HG02938 (cell line): ENCODE results near the gene SNX32.
A peak's percentile ranks its signal among the peaks of the same experiment; 100 is the strongest.

ENCODE experiments used
- ATAC-seq: cut with Tn5 transposase; IDR thresholded peaks from one replicate; pipeline ENCODE4 v1.9.1; 2021; ENCODE audit warnings: mild to moderate bottlenecking, moderate library complexity; ENCODE audit not compliant: unreplicated experiment

Gene SNX32

GRCh38 chr11:65865550-65866172 lies 31.9 kb downstream of the SNX32 start:
- no peak for ATAC-seq

GRCh38 chr11:65866509-65867283 lies 32.9 kb downstream of the SNX32 start:
- no peak for ATAC-seq

DNA sequence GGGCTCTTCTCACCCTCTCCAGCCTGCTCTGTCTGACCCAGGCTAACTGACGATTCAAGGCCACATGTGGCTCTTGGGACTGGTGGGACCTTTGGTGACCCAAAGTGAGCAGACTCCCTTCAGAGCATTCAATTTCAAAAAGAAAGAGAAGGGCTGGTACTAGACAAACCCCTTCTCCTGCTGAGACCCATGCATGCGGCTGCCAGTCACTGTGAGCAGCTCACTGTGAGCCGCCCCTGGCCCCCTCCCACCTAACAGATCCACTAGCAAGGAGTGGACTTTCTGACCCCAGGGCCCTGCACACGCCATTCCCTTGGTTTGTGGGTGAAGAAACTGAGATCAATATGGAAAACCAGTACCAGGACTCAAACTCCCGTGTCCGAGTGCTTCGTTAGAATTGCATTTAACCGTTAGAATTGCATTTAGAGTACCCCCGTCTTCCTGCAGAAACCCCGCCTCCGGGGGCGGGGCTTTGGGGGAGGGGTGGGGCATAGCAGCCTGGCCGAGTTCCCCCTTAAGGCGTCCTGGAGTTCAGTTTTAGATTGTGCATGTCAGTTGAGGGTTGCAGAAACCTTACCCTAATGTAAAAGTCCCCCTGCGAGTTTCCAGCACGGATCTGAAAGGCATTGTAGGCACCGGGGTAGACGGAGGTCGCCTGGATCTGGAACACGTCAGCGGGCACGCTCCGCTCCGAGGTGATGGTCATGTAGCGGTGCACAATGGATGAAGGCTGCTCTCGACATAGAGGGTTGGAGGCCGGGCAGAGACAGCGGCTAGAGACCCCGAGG lies 33.7 kb downstream of the SNX32 start:
- no peak for ATAC-seq

DNA sequence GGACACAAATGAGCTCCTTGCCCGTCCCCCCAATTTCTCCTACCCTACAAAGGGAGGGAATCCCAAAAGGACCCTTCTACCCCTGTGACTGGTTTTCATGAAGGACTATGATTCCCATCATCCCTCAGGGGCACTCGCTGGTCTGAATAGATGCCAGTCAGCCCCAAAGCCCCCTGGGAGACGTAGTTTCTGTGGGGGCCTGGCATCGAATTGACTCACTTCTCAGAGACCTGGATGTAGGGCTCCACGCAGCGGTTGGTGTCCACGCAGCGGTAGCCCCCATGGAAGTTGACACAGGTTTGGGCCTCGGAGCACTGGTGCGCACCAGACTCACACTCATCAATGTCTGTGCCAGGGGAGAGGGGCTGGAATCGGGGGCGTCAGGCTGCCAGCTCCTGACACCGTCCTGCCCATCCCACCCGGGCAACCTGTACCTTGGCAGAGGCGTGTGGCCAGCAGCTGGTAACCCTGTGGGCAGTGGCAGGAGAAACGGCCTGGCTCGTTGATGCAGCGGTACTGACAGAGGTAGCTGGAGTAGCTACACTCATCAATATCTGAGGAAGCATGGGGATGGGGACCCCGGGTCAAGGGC lies 34.4 kb downstream of the SNX32 start:
- ATAC-seq: no peak

DNA sequence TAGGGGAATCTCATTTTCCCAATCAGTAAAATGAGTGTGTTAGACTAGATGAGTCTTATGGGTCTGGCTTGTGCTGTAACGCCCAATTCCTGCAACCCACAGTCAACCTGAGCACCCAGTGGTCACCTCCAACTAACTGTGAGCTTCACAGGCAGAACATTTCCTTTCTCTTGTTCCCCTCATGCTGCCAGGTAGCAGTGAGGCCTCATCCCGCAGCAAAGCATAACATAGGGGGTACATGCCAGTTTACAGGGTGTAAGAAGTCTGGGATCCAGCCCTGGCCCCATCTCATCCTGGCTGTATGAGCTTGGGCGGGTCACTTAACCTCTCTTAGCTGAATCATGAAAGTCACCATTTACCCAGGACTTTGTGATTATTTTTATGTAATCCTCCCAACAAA lies 35.1 kb downstream of the SNX32 start:
- no peak for ATAC-seq

GRCh38 chr11:65869643-65870306 lies 36.0 kb downstream of the SNX32 start:
- ATAC-seq: no peak

- no peak for ATAC-seq
Measured at GRCh38 chr11:65870307-65870658, 36.5 kb downstream of the SNX32 start.

GRCh38 chr11:65870706-65871681 lies 37.2 kb downstream of the SNX32 start:
- ATAC-seq: no peak

DNA sequence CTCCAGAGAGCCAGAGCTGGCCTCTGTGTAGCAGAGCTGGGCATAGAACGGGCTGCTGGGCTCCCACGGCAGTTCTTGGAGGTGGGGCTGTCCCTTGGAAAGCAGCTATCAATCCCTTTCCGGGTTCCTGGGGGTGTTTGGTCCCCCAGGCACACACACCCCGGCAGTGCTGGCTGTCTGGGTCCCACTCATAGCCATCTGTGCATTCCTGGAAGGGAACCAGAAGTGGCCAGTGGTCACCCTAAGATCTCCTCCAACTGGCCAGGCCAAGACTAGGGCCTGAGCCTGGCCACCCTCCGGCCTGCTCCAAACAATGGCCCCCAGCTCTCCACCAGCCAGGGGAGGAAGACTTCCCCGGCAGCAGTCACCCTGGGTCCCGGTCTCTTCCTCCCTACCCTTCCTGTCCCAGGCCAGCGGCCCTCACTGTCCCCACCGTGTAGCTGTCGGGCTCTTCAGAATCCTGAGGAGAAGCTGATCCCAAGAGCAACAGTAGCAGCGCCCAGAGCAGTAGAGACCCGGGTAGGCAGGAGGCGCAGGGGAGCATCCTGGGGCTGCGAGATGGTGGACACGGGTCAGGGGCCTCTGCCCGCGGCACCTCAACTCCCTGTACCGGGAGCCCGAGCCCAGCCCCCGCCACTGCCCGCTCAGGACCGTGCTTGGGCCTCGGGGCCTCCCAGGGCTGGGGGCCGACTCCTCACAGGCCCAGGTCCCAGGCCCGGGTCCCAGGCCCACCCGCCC lies 38.2 kb downstream of the SNX32 start:
- no peak for ATAC-seq

DNA sequence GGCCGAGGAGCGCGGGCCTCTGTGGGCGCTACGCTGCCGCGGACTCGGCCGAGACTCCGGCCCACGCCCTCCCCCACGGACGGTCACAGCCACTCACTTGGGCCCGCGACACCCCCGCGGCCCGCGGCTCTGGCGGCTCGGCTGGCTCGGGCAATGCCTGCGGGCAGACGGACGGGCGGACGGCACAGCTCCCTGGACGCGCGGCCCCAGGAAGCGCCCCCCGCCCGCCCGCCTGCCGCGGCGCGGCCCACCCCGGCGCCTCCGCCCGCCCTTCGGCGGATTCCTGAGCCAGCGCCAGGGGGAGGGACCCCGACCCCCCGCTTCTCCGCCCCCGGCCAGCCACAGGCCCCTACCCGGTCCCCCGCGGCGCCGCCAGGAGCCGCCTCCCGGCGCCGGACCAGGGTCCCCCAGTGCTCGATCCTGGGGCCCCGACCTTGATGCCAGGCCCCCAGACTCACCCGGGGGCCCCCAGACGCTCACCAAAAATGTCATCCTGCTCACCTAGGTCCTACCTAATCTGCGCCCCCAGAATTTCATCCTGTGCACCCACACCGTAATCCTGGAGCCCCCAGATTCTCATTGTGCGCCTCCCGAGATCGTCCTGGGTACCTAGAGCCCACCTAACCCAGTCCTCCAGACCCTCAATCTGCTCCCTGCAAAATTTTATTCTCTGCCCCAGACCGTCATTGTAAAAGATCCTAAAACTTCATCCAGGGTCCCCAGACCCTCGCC lies 39.0 kb downstream of the SNX32 start, which contains the start of gene EFEMP2:
TSS of gene EFEMP2 (minus strand) at position 215 of the 732 bp plus-strand sequence. CDS start 446 bp downstream, outside the sequence.
- ATAC-seq: no peak

DNA sequence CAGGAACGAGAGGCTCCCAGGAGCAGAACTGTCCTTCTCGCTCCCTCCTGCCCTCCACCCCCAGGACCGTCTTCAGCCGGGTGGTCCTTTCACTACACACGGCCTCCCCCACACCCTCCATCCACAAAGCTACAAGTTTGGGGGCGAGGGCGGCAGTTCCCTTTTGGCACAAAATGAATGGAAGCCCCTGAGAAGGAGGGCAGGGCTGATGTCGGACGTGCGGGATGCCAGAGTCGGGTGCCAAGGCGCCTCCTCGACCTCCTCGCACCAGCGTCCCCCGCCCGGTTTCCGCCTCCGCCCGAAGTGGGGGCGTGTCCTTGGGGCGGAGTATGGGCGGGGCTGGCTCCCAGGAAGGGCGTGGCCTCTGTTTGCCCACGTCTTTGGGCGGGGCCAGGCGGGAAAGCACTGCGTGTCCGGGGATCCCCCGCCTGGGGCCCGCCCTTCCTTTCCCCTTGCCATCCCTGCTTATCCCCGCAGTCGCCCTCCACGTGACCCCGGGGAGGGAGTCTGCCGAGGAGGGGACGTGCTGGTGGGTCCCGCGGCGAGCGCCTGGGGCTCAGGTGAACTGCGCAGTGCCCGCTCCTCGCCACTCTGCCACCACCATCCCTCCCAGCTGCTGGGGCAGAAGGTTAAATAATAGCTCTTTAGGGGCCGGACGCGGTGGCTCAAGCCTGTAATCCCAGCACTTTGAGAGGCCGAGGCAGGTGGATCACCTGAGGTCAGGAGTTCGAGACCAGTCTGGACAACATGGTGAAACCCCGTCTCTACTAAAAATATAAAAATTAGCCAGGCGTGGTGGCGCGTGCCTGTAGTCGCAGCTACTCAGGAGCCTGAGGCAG lies 39.8 kb downstream of the SNX32 start:
- ATAC-seq: peak; percentile 64

DNA sequence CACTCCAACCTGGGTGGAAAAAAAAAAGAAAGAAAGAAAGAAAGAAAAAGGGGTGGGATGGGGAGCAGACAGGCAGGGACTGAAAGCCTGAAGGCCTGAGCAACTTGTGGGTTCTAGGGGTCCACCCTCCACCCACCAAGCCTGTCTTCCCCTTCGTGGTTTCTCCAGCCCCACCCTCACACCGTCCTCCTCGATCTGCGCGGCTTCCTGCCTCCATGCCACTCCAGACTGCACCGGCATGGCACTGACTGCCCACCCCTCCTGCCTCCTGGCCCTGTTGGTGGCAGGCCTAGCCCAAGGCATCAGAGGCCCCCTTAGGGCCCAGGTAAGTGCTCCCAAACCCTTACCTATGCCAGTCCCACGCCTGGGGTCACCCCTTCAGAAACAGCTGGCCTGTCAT lies 45.9 kb downstream of the SNX32 start, which contains the start of gene CTSW:
TSS of gene CTSW (plus strand) at position 221 of the 400 bp plus-strand sequence. CDS start at position 239, 18 bp downstream.
- ATAC-seq: no peak

- no peak for ATAC-seq
Measured at GRCh38 chr11:65880027-65880426, 46.3 kb downstream of the SNX32 start.

- ATAC-seq: no peak
Measured at GRCh38 chr11:65880844-65881421, 47.2 kb downstream of the SNX32 start.

- ATAC-seq: no peak
Measured at GRCh38 chr11:65882120-65883057, 48.6 kb downstream of the SNX32 start.
